ENCODE measurements around the gene DENND10.
"Not testable (repeated sequence)": the region's sequence is repeated elsewhere in the genome, so short reads cannot be mapped to it uniquely, and the experiment has no call there.

The DENND10 gene

DNA sequence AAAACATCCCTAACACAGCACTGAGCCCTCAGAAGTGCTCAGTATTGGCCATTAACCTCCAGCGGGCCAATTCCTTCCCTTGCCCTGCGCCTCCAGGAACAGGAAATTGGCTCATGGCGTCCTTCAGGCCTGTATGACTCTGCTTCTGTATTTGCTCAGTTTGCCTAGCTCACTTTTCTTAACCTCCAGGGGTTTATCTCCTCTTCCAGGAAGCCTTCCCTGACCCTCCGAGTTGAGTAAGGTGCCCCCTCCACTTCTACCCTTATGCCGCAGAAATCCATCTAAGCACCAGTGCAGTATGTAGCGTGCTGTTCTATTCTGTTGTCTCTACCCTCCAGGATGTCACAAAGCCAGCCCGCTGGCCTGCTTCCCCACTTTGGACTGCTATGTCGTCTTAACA lies 62.7 kb downstream of the DENND10 start:
- peak; percentile 8 for DNase-seq (ENCODE audit: low read depth, low spot score)

DNA sequence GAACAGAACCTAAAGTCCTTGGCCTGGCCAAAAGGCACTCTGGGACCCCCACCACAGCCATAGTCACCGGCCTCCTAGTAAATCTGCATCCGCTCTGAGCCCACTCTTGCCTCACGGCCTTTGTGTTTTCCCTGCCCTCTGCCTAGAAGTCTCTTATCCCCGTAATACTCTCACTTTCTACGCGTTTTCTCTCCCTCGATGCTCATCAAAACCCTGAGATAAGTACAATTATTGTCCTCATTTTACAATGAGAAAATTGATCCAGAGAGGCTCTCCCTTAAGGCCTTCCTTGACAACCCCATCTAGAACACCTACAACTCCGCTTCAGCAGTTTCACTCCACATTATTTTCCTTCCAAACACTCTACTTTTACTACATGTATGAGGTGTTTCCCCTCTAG lies 63.1 kb downstream of the DENND10 start:
- DNase-seq (ENCODE audit: low read depth, low spot score), result no peak

DNA sequence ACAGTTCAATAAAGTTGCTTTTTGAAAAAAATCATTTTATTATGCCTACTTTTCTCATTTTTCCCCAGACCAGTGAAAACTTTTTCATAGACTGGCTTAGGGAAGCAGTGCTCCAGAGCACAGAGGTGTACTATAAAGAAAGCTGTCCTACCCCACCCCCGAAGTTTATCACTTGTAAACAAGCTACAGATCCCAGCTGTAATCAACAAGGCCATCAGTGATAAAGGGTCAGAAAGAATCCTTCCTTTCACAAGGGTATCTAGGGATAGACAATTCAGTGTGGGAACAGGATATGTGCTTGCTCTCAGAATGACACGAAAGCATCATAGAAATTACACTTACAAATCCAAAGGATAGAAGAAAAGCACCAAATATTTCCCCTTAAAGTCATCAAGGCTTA lies 70.2 kb downstream of the DENND10 start:
- no peak for DNase-seq (ENCODE audit: low read depth, low spot score)

DNA sequence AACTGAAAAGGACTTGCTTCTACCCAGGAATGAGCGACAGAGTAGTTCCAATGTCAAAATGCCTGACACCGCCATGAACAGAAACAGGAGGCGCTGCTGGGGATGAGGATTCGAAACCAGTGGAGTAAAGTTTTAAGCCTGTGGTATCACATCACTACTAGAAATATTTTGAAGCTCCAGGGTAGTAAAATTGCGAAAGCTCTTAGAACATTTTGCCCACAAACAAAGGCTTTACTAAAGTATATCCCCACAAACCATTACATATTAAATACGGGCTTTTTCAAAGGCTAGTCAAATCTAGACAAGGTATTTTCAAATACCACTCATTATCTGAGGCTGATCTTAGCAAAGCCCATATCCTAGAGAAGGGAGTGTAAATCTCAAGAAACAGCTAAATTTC lies 72.3 kb downstream of the DENND10 start:
- no peak for DNase-seq (ENCODE audit: low read depth, low spot score)

DNA sequence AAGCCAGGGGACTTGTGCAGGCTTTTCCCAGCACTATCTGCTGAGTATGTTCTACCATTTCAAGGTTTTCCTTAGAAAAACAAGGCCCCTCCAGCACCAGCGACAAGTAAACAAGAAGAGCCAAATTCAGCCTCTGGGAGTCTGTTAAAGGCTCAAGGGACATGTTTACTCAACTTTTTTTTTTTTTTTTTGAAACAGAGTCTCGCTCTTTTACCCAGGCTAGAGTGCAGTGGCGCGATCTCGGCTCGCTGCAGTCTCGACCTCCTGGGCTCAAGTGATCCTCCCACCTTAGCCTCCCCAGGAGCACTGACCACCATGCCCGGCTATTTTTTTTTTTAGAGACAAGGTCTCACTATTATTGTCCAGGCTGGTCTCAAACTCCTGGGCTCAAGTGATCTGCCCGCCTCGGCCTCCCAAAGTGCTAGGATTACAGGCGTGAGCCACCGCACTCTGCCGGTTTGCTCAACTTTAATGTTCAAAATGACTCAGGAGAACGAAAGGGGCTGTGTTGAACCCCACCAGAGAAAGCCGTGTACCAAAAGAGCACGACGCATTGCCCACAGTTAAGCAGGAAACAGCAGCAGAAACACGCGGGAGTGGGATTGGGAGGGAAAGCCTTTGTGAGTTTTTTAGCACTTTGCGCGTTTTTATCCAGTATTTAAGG lies 73.9 kb downstream of the DENND10 start:
- no peak for DNase-seq (ENCODE audit: low read depth, low spot score)

DNA sequence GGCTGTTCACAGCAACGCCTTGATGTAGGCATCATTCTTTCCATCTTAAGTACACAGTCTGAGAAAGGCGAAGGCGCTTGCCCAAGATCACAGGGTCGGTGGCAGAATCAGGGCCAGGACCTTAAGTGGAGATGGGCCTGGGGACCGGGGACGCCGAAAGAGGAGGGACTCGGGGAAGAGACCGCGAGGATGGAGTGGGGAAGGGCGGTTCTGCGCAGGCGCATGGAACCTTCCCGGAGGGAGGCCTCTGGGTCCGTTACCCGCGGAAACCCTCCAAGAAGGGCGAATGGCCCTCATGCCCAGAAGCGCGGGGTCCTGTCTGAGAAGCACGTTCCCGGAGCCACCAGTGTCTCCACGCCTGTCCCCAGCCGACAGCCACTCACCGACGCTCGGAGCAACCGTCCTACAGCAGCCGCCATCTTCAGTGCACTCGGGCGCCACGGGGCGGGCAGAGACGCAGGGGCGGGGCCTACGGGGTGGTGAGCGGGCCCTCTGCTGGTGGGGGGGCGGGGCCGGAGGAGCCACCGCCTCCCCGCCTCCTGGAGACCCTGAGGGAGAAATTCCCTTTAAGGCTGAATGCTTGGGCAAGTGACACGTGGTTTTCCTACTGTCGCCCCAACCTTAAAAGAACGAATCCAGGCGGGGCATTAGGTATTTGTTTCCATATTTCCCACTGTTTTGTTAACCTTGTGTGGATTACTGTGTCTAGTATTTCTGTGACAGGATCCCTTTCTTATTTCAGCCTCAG lies 74.6 kb downstream of the DENND10 start, which contains the start of gene PRDX3:
Gene PRDX3 (minus strand): TSS at position 441 of the 748 bp plus-strand sequence. CDS start 22 bp downstream, at position 419.
- DNase-seq (ENCODE audit: low read depth, low spot score), result peak; percentile 94

DNA sequence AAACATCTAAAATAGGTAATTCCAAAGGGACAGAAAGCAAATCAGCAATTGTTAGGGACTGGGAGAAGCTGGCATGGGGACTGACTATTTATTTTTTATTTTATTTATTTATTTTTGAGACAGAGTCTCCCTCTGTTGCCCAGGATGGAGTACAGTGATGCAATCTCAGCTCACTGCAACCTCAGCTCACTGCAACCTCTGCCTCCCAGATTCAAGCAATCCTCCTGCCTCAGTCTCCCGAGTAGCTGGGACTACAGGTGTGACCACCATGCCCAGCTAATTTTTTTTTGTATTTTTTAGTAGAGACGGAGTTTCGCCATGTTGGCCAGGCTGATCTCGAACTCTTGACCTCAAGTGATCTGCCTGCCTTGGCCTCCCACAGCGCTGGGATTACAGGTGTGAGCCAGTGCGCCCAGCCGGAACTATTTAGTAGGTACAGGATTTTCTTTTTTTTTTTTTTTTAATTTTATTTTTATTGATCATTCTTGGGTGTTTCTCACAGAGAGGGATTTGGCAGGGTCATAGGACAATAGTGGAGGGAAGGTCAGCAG lies 77.0 kb downstream of the DENND10 start:
- not testable (repeated sequence) for DNase-seq (ENCODE audit: low read depth, low spot score)

DNA sequence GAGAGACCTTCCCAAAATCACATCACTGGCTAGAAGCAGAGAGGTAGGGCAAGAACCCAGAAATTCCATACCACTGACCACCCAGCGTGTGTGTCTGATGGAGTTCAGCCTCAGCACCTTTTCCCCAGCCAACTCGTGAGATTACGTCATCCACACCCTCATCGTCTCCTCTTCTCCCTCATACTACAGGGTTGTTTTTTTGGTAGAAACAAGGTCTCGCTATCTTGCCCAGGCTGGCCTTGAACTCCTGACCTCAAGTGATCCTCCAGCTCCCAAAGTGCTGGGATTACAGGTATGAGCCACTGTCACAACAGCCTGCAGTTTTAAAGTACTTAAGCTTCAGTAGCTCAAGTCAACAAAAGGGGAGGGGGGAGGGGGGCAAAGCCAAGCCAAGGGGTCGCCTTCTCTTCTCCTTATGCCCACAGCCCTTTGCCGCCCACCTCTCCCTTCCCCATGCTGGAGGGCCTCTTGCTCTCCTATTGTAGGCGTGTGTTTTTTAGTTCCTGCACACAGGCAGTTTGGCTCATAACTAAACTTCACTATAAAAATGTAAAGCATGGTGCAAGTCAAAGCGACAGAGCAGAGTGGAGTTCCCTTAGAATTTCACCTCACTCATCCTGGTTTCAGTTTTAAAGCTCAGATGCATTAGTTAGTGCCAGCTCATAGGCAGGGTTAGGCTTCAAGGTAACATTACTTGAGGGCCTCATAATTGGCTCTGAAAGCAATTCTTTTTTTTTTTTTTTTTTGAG lies 79.9 kb downstream of the DENND10 start:
- DNase-seq (ENCODE audit: low read depth, low spot score), result no peak

Measured in ELF-1 (cell line).